ENCODE results near the gene EML6.

Gene EML6

GRCh38 chr2:54708584-54709335 is 14.7 kb upstream of the EML6 start:
- DNase-seq: no peak

GRCh38 chr2:54709336-54709809 is 14.1 kb upstream of the EML6 start:
- DNase-seq: no peak

- DNase-seq: no peak
Observed at GRCh38 chr2:54710216-54710615, 13.2 kb upstream of the EML6 start.

- DNase-seq: no peak
Observed at GRCh38 chr2:54712516-54712915, 10.9 kb upstream of the EML6 start.

GRCh38 chr2:54714996-54715395 is 8.5 kb upstream of the EML6 start:
- no peak for DNase-seq

GRCh38 chr2:54716375-54716774 is 7.1 kb upstream of the EML6 start:
- DNase-seq: no peak

GRCh38 chr2:54720563-54720962 is 2.9 kb upstream of the EML6 start:
- DNase-seq: no peak

GRCh38 chr2:54722641-54723040 is 821 bp upstream of the EML6 start:
- peak; percentile 52 for DNase-seq

GRCh38 chr2:54723996-54724559 is 616 bp downstream of the EML6 start:
- DNase-seq: no peak

GRCh38 chr2:54724560-54725342 is 1.3 kb downstream of the EML6 start:
- DNase-seq: no peak

- DNase-seq: no peak
Observed at GRCh38 chr2:54725343-54726099, 2.1 kb downstream of the EML6 start.

- DNase-seq: no peak
Observed at GRCh38 chr2:54726431-54726830, 3.0 kb downstream of the EML6 start.

- DNase-seq: no peak
Observed at GRCh38 chr2:54726940-54727339, 3.5 kb downstream of the EML6 start.

- peak; percentile 87 for DNase-seq
Observed at GRCh38 chr2:54728669-54729120, 5.2 kb downstream of the EML6 start.

GRCh38 chr2:54735636-54736035 is 12.2 kb downstream of the EML6 start:
- DNase-seq: peak; percentile 8

- no peak for DNase-seq
Observed at GRCh38 chr2:54738281-54738680, 14.8 kb downstream of the EML6 start.

GRCh38 chr2:54740333-54740732 is 16.9 kb downstream of the EML6 start:
- no peak for DNase-seq

GRCh38 chr2:54741250-54741649 is 17.8 kb downstream of the EML6 start:
- DNase-seq: peak; percentile 28

GRCh38 chr2:54750040-54750439 is 26.6 kb downstream of the EML6 start:
- DNase-seq: peak; percentile 35

- DNase-seq: no peak
Observed at GRCh38 chr2:54752439-54752838, 29.0 kb downstream of the EML6 start.

GRCh38 chr2:54755641-54756326 is 32.3 kb downstream of the EML6 start:
- DNase-seq: no peak

GRCh38 chr2:54757500-54757899 is 34.0 kb downstream of the EML6 start:
- DNase-seq: peak; percentile 38

All from fibroblast of upper back skin (primary cell).